Stimulated activated CD4-positive, alpha-beta T cell treated with anti-CD3 and anti-CD28 coated beads, Interleukin-15, amount 100 ng/mL, for 24 hours (primary cell): ENCODE measurements around the gene NSMCE3.
"Not testable (repeated sequence)": the region's sequence is repeated elsewhere in the genome, so short reads cannot be mapped to it uniquely, and the experiment has no call there.

ENCODE experiments used
- DNase-seq: peaks from one replicate; pipeline ENCODE4 v3.0.0-alpha.2; 2020

NSMCE3 gene

DNA sequence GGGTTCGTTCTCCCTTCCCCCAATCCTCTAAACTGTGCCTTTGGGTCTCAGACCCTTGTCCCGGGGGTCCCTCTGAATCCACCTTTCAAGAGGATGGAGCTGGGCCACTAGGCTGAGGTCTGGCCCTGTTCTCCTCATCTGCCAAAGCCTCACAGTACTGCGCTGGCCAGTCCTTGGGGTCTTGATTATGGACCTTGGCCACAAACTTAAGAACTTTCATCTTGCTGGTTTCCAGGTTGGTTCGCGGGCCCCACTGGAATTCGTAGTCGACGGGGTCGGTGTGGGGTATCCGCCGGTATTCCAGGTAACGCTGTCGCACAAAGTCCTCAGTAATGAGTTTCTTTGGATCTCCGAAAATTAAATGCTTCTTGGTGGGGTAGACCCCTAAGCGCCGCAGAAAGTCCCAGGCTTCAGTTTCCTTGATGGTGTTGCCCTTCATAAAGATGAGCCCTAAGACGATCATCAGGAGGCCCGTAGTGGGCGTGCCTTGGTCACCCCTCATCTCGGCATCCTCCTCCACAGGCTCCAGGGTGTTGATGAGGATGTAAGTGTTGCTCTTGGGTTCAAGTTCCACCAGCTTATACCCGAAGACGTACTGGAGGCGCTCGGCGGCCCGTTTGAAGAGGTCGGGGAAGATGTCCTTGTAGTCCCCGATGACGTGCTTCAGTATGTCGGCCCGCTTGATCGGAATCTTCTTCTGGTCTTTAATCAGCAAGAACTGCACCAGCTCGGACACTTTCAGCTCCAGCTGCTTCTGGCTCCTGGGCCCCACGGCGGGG, 727 bp downstream of the NSMCE3 start:
- peak; percentile 60 for DNase-seq

- no peak for DNase-seq
Measured at GRCh38 chr15:29266052-29266582, 3.5 kb downstream of the NSMCE3 start.

DNA sequence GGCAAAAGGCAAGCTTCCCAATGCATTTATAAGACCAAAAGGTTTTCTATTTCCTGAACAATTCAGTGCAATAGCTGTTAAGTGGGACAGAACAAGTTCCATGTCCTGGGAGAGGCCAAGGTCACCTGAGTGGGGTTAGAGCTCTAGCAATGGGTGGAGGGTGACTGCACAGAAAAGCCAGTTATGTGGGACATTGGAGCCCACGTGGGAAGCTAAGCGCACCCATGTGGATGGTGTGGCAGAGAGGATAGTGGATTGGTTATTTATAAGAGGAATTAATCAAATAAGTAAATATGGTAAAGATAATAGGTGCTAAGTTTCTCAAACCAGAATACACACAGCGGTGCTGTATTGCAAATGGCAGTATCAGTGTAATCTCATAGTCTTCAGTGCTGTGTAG, 6.3 kb downstream of the NSMCE3 start:
- DNase-seq = no peak

DNA sequence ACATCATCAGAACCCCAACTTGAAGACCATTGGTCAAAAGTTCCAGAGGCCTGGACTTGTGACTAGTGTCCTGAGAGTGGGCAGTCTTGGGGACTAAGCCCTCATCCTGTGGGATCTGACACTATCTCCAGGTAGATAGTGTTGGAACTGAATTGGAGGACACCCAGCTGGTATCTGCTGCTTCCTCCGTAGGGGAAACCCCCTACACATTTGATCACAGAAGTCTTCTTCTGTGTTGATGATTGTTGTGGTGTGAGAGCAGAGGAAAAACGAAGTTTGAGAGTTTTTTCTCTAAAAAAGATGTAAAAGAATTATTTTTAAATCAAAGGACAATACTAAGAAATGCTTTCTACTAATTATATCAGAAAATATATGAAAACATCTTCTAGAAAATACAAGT, 6.9 kb downstream of the NSMCE3 start:
- DNase-seq = no peak

- DNase-seq = no peak
Measured at GRCh38 chr15:29260896-29261295, 8.7 kb downstream of the NSMCE3 start.

- DNase-seq = no peak
Measured at GRCh38 chr15:29259233-29259632, 10.4 kb downstream of the NSMCE3 start.

DNA sequence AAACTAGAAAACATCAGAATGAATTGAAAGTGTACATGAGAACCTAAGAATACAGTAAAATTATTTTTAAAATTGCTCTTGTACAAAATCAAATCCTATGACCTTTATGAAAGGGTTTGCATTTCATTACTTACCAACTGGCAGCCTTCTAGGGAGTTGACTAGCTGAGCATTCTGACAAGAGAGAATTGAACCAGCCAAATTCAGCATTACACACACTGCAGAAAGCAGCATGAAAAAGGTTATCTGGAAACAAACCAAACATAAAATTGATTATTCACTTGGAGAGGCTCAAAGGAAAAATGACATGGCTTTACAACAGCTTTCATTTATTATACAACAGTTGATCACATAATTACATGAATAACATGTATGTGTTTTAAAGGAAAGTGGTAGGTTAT, 17.4 kb downstream of the NSMCE3 start:
- no peak for DNase-seq

DNA sequence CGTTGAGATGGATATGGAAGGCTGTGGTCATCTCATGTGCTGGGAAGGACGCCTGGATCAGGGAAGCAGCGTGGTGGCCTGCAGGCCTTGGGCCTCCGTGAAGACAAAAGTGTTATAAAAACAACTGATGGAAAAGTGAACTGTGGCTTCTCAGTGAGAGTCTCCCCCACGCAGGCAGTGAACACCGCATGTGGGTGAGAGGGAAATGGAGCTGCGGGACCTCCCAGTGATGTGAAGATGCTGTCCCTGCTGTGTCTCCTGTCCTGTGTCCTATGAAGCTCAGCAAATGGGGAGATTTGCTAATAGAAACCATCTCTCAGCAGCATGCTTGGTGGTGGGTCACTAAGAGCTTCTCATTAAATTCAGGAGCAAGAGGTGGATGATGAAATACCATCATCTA, 25.1 kb downstream of the NSMCE3 start:
- DNase-seq = no peak

- DNase-seq = no peak
Measured at GRCh38 chr15:29244123-29244522, 25.5 kb downstream of the NSMCE3 start.

- DNase-seq = no peak
Measured at GRCh38 chr15:29242456-29243242, 27.0 kb downstream of the NSMCE3 start.

GRCh38 chr15:29241207-29241606, 28.4 kb downstream of the NSMCE3 start:
- DNase-seq = no peak

GRCh38 chr15:29239395-29239794, 30.2 kb downstream of the NSMCE3 start:
- no peak for DNase-seq

DNA sequence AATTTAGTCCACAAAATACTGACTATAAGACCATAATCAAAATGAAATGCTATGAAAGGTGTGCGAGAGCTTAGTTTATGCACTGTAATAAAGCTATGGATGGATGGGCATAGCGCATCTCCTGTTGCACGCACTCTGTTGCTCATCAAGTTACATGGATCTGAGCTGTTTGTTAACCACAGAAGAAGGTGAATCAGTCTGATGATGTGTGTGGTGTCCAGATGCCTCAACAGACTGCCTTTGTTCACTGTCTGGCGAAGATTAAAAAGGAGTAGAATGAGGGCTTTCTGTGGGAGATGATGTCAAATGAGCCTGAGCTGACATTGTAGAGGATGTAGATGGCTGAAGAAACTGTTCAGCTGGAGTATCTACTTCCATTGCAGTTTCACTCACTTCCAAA, 36.1 kb downstream of the NSMCE3 start:
- DNase-seq = no peak

DNA sequence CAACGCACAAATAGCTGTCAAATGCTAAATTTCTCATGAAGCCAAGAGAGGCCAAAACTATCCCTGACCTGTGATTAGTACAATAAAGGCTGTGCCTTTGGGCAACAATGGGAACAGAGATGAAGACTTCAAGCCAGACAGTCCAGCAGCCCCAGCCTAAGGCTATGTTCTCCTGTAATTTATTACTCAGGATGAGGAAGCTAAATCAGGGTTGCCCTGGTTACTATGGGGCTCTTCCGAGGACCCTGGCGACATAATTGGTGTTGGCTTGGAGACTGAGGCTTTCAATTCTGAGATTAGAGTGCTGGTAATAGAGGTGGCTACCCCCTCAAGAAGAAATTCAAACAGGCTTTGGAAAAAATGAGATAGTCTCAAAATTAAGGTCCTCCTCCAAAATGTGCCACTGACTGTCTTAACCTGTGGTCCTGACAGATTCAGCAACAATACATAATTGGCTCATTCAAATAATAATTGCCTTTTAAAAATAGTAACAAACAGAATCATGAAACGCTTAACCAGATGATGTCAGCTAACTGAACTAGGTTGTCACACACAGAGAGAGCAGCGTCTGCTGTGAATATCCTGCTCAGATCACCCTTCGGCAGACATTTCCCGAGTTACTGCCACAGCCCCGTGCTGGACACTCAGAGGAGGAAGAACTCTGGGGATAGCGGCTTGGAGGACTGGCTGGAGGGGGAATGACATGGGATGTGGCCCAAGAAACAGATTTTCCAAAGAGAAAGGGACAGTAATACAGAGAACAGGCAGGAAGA, 43.0 kb downstream of the NSMCE3 start:
- DNase-seq = no peak

GRCh38 chr15:29225534-29226234, 43.9 kb downstream of the NSMCE3 start:
- DNase-seq = no peak

GRCh38 chr15:29224987-29225363, 44.6 kb downstream of the NSMCE3 start:
- not testable (repeated sequence) for DNase-seq

GRCh38 chr15:29224235-29224986, 45.2 kb downstream of the NSMCE3 start:
- not testable (repeated sequence) for DNase-seq

DNA sequence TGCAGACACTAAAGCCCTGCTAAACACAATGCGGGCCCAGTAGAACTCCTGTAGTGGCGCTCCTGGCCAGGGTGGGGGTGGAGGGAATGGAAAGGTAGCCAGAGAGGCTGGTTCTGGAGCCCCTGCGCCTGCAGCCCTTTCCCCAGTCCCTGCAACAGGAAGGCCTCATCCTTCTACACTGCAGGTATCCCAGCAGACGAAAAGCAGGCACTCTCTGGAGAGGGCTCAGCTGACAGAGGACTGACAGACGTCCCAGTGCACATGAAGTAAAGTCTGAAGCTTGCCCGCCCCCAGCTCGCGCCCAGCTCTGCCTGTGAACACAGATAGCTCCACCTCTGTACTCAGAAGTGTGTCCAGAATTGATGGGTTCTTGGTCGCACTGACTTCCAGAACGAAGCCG, 46.0 kb downstream of the NSMCE3 start:
- no peak for DNase-seq

DNA sequence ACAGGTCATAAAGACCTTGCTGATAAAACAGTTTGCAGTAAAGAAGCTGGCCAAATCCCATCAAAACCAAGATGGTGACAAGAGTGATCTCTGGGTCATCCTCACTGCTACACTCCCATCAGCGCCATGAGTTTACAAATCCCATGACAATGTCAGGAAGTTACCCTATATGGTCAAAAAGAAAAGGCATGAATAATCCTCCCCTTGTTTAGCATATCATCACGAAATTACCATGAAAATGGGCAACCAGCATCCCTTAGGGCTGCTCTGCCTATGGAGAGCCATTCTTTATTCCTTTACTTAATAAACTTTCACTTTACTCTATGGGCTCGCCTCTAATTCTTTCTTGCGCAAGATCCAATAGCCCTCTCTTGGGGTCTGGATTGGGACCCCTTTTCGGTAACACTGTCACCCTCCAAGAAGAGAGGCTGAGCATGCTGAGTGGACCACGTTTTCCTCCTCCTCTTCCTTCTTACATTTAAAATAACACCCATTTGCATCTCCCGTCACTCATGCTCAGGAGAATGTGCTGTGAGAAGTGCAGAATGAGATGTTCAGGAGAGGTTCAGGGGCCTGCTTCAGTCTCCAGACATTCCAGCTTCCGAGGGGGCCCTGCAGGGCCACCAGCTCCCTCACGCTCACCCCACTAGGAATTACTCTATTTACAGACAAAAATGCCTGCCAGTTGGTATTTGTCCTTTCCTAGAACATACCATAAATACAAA, 47.3 kb downstream of the NSMCE3 start:
- no peak for DNase-seq

- no peak for DNase-seq
Measured at GRCh38 chr15:29220852-29221251, 48.8 kb downstream of the NSMCE3 start.

GRCh38 chr15:29216955-29217354, 52.7 kb downstream of the NSMCE3 start:
- DNase-seq = no peak
